GM10248 (cell line): ENCODE results near the gene ROBO1.

ENCODE experiments used
- CTCF ChIA-PET: fragments of 300-600 bp; sonication (Branson Sonifier 250); formaldehyde crosslinking; extraction: SDS; loops from one replicate; lab custom pipeline; 2021; ENCODE audit warnings: antibody characterized with exemption; lab: Yijun Ruan, JAX
- POLR2A ChIA-PET: fragments of 350-650 bp; sonication (Branson Sonifier 250); formaldehyde crosslinking; extraction: SDS; loops from one replicate; lab custom pipeline; 2020; ENCODE audit warnings: antibody characterized with exemption; lab: Yijun Ruan, JAX
- DNase-seq: peaks from one replicate; pipeline ENCODE4 v3.0.0; 2012; ENCODE audit errors: extremely low spot score
- TF ChIP-seq, protein P1 (sequence below): IDR thresholded peaks from 2 replicates; pipeline ENCODE4 v1.5.1; 2012; ENCODE audit warnings: mild to moderate bottlenecking, low read depth; ENCODE audit errors: extremely low read depth, missing control alignments, control extremely low read depth

ROBO1 gene

DNA sequence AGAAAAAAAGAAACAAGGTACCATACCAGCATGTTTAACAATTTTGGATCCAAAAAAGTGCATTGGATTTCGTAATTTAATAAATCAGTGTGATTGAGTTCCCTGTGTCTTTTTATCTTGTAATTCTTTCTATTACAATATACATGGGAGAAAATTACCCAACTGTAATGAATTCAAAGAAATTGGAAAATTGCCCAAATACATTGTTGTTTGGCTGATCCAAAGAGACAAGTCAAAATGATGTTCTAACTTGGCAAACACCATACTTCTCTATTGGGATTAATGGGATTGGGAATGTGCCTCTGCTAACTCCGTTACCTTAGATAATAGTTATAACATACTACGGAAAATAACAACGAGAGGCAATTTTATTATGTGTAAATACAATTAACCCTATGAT, 1097.1 kb downstream of the ROBO1 start:
- POLR2A ChIA-PET: no interaction called here
- no peak for DNase-seq
- CTCF ChIA-PET: interaction anchor here (1.6 kb wide), 1 partner anchor 10 kb away, joined by 4 read pairs; no protein-coding TSS in a partner anchor
- TF ChIP-seq, protein P1, sequence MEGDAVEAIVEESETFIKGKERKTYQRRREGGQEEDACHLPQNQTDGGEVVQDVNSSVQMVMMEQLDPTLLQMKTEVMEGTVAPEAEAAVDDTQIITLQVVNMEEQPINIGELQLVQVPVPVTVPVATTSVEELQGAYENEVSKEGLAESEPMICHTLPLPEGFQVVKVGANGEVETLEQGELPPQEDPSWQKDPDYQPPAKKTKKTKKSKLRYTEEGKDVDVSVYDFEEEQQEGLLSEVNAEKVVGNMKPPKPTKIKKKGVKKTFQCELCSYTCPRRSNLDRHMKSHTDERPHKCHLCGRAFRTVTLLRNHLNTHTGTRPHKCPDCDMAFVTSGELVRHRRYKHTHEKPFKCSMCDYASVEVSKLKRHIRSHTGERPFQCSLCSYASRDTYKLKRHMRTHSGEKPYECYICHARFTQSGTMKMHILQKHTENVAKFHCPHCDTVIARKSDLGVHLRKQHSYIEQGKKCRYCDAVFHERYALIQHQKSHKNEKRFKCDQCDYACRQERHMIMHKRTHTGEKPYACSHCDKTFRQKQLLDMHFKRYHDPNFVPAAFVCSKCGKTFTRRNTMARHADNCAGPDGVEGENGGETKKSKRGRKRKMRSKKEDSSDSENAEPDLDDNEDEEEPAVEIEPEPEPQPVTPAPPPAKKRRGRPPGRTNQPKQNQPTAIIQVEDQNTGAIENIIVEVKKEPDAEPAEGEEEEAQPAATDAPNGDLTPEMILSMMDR: no peak

DNA sequence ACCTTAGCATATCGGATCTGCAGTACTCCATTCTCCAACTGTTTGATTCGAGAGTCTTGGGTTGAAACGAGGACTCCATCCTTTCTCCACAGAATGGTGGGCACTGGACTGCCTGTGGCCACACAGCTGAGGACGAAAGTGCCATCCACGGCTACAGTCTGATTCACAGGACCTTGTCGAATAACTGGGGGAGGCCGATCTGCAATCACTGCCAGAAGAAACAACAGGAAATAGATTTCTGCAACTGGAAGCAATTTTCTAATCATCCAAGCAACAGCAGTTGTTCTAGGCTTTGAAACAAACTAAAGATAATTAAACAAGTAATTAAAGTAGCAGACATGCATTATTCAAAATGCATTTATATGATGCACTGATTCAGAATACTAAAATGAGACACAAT, 1097.7 kb downstream of the ROBO1 start:
- TF ChIP-seq, protein P1: no peak
- POLR2A ChIA-PET: no interaction called here
- DNase-seq: no peak
- CTCF ChIA-PET: no interaction called here

DNA sequence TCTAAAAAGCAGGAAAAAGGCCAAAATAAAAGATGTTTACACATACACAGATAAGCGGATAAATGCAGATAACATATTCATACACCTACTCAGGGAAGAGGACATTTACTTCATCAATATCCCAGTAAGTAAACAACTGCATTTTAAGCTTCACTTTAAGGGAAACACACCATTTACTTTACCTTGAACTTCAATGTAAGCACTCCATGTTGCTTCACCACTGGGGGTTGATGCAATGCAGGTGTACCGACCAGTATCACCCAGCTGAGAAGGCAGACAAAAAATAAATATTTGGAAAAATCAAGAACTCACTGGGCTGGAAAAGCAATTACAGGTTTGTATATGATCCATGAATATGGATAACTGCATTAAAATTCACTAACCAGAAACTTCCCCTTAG, 1099.5 kb downstream of the ROBO1 start:
- DNase-seq: no peak
- POLR2A ChIA-PET: no interaction called here
- CTCF ChIA-PET: interaction anchor here (1.0 kb wide), 1 partner anchor 13 kb away, joined by 3 read pairs; no protein-coding TSS in a partner anchor

DNA sequence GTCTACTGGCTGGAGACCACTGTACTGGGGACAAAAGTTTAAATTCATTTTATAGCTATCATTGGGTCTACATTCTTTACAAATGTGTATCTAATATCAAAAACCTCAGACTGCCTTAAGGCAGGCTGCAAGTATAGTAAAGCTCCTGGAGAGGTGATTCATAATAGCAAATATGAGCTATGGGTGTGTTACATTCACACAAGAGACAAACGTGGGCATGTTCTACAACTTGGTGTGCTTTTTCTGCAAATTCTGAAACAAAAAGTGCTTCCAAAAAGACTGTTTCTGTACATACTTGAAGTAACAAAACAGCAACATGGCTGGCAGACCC, 1101.4 kb downstream of the ROBO1 start:
- no peak for DNase-seq
- CTCF ChIA-PET: interaction anchor here (1.3 kb wide), 1 partner anchor 367 kb away, joined by 4 read pairs; no protein-coding TSS in a partner anchor
- TF ChIP-seq, protein P1: no peak
- POLR2A ChIA-PET: no interaction called here

More for the DNA sequence above, 1099.5 kb downstream of the ROBO1 start:
- TF ChIP-seq, protein P1: no peak

DNA sequence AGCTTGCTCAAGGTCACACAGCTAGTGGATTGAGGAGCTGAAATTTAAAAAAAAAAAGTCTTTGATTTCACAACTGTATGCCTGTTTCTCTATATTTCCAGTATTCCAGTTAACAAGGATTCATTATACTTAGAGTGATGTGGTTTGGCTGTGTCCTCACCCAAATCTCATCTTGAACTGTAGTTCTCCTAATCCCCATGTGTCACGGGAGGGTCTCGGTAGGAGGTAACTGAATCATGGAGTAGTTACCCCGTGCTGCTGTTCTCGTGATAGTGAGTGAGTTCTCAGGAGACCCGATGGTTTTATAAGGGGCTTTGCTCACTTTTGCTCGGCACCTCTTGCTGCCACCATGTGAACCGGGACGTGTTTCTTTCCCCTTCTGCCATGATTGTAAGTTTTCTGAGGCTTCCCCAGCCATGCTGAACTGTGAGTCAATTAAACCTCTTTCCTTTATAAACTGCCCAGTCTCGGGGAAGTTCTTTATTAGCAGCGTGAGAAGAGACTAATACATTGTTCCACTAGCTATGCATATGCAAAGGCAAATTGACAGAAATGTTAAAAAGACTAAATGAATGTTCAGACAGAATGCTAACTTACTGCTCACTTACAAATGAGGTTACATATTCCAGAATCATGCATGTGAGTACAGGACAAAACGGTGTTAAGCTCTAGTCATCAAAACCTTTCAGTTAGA, 1101.9 kb downstream of the ROBO1 start:
- no peak for DNase-seq
- CTCF ChIA-PET: interaction anchor here (1.3 kb wide), 1 partner anchor 367 kb away, joined by 4 read pairs; no protein-coding TSS in a partner anchor
- TF ChIP-seq, protein P1: no peak
- POLR2A ChIA-PET: no interaction called here

DNA sequence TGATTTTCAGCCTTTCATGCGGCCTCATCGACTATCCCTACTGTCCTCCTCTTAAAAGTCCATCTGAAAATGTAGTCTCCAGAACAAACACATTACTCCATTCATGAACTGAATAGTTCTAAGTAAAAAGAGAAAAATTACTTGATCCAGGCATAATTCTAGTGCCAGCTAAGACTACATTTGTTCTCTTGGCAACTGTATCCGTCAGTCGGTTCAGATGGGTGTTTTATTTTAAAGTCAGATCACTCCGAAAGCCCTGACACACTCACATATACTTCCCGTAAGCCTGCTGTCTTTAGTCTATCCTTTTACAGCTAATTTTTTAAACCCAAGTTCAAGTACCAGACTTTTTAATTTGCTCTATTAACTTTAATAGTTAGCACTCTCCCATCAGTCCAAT, 1102.7 kb downstream of the ROBO1 start:
- ChIA-PET POLR2A (no interaction called here), CTCF (interaction anchor here (1.3 kb wide), 1 partner anchor 21 kb away, joined by 3 read pairs; no protein-coding TSS in a partner anchor)
- TF ChIP-seq, protein P1: no peak
- DNase-seq: no peak
